ENCODE data around the gene BRPF1.

- TF ChIP-seq EZH2phosphoT487 (IDR thresholded peaks at IDR 0.05; ENCODE audit: insufficient read depth, low read depth) (no peak), EZH2 (IDR thresholded peaks at IDR 0.05; ENCODE audit: insufficient read depth, poor library complexity, severe bottlenecking) (no peak)
These were observed 46.9 kb downstream of the BRPF1 start for GRCh38 chr3:9778143-9779074.

Measured in GM23248 (cell line).